Activated CD4-positive, alpha-beta T cell treated with anti-CD3 and anti-CD28 coated beads for 4 hours (primary cell): ENCODE data around the gene ABCF1.

Source experiments
- DNase-seq, 2 donors: peaks; one replicate each; pipeline ENCODE4 v3.0.0-alpha.2; 2020

ABCF1 gene

DNA sequence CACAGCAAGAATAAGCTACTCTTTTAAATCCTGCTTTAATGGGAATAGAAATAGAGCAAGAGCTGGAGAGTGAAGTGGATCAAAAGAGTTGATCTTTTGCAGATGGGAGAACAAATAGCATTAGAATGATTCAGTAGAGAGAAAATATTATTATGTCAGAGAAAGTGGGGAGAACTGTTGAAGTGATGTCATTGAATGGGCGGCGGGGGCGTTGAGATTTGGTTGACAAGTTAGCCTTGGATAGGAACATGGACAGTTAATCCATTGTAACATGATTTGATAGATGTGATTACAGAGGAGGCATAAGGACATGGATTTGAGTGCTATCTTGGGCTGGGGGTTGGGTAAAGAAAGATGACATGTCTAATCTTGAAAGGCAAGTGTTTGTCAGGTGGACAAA lies 64.6 kb downstream of the ABCF1 start:
- DNase-seq, result no peak

DNA sequence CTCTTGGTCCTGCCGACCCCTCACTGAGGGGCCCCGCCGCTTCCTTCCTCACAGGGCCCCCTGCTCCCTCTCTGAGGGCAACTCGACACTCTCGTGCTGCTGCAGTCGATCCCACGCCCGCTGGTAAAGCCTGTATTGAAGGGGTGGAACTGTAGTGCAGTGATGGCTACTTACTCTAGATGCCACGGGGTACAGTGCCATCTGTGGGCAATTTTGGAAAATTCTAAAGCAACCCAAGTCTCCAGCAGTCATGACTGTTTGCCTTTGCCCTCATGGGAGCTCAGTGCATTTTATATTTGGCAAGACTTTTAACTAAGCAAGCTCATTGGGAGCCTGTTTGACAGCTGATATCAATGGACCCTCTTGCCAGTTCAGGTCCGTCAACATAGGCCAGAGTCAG lies 69.2 kb downstream of the ABCF1 start:
- DNase-seq, result no peak

- DNase-seq, result no peak
These were observed 69.8 kb downstream of the ABCF1 start for GRCh38 chr6:30641048-30641447.
